IMR-90 (cell line): Measurements from ENCODE around the gene EEF1G. TPM values are rescaled to one million over a fixed set of nuclear protein-coding genes. Genes with fewer than 3 reads are reported as not detected.

Experiments used
- ATAC-seq: fragments of 200-7000 bp; cut with Tn5 transposase; 2 replicates; pipeline ENCODE4 v1.9.1; 2020; ENCODE audit warnings: low read depth, mild to moderate bottlenecking, moderate library complexity
- BruUV-seq: library from RNA; stranded (reverse); fragments of 400-500 nt; replicated peaks from 2 replicates; lab custom pipeline; 2021; lab: Mats Ljungman, UMichigan
- CTCF ChIA-PET: fragments of 300-600 bp; formaldehyde crosslinking; extraction: SDS; loops from one replicate; lab custom pipeline; 2021; ENCODE audit warnings: antibody characterized with exemption; lab: Yijun Ruan, JAX
- POLR2A ChIA-PET: fragments of 300-600 bp; sonication (Branson Sonifier 250); formaldehyde crosslinking; loops from one replicate; lab custom pipeline; 2022; ENCODE audit warnings: antibody characterized with exemption; ENCODE audit not compliant: unreplicated experiment; lab: Charles Lee
- DNase-seq: peaks from one replicate; pipeline ENCODE4 v3.0.0; 2013
- H2AFZ ChIP-seq: replicated peaks from 2 replicates; pipeline ENCODE3; 2013; ENCODE audit warnings: low read length, mild to moderate bottlenecking; ENCODE audit not compliant: poor library complexity
- H2AK5ac ChIP-seq: 2 replicates; pipeline ENCODE4 v1.6.1; 2013; ENCODE audit warnings: low read depth, low read length, inconsistent platforms
- H2AK9ac ChIP-seq: replicated peaks from 2 replicates; pipeline ENCODE3; 2013; ENCODE audit warnings: mild to moderate bottlenecking, low read depth, low read length, moderate library complexity; ENCODE audit not compliant: poor library complexity
- H2BK120ac ChIP-seq: 2 replicates; pipeline ENCODE4 v1.6.1; 2013; ENCODE audit warnings: low read depth, low read length, inconsistent platforms
- H2BK15ac ChIP-seq: 3 replicates; pipeline ENCODE4 v1.6.1; 2013; ENCODE audit warnings: low read depth, low read length, inconsistent platforms
- H2BK20ac ChIP-seq: 2 replicates; pipeline ENCODE4 v1.6.1; 2013; ENCODE audit warnings: low read depth, mild to moderate bottlenecking, inconsistent platforms, low read length, moderate library complexity
- H2BK5ac ChIP-seq: 2 replicates; pipeline ENCODE4 v1.6.1; 2013; ENCODE audit warnings: mild to moderate bottlenecking, low read depth, low read length, inconsistent platforms; ENCODE audit not compliant: poor library complexity, severe bottlenecking
- H3K14ac ChIP-seq: replicated peaks from 2 replicates; pipeline ENCODE4 v1.6.1; 2013; ENCODE audit warnings: low read depth, low read length, inconsistent platforms
- H3K18ac ChIP-seq: 2 replicates; pipeline ENCODE4 v1.6.1; 2013; ENCODE audit warnings: low read depth, low read length, control low read depth
- H3K23ac ChIP-seq: 2 replicates; pipeline ENCODE4 v1.6.1; 2013; ENCODE audit warnings: low read depth, low read length, inconsistent platforms
- H3K27ac ChIP-seq: 2 replicates; pipeline ENCODE4 v1.5.1; 2013; ENCODE audit warnings: mild to moderate bottlenecking, control low read depth, low read length; ENCODE audit not compliant: insufficient read depth
- H3K27me3 ChIP-seq: 2 replicates; pipeline ENCODE4 v1.6.1; 2013; ENCODE audit warnings: low read length; ENCODE audit not compliant: control insufficient read depth, insufficient read depth
- H3K36me3 ChIP-seq: 2 replicates; pipeline ENCODE4 v1.6.1; 2013; ENCODE audit warnings: low read length, mixed read lengths; ENCODE audit not compliant: control insufficient read depth, insufficient read depth
- H3K4ac ChIP-seq: 2 replicates; pipeline ENCODE4 v1.6.1; 2013; ENCODE audit warnings: low read depth, low read length, inconsistent platforms
- H3K4me1 ChIP-seq: 2 replicates; pipeline ENCODE4 v1.6.1; 2013; ENCODE audit warnings: low read length, mixed read lengths; ENCODE audit not compliant: control insufficient read depth, insufficient read depth
- H3K4me2 ChIP-seq: 2 replicates; pipeline ENCODE4 v1.6.1; 2013; ENCODE audit warnings: low read depth, mild to moderate bottlenecking, control low read depth, low read length, moderate library complexity
- H3K4me3 ChIP-seq: 2 replicates; pipeline ENCODE4 v1.5.1; 2013; ENCODE audit warnings: low read depth, mild to moderate bottlenecking, control low read depth, low read length, moderate library complexity; ENCODE audit not compliant: insufficient read depth
- H3K56ac ChIP-seq: 2 replicates; pipeline ENCODE4 v1.6.1; 2013; ENCODE audit warnings: low read length, inconsistent platforms; ENCODE audit not compliant: insufficient read depth; ENCODE audit errors: extremely low read depth
- H3K79me1 ChIP-seq, 2 experiments: 2 replicates each; pipeline ENCODE4 v1.6.1; 2013; ENCODE audit warnings: low read length in 2 of 2, inconsistent platforms in 1 of 2, low read depth in 1 of 2
- H3K9ac ChIP-seq: 2 replicates; pipeline ENCODE4 v1.6.1; 2013; ENCODE audit warnings: low read depth, low read length, control low read depth
- H3K9me1 ChIP-seq: 2 replicates; pipeline ENCODE4 v1.6.1; 2013; ENCODE audit warnings: low read length, inconsistent platforms; ENCODE audit not compliant: insufficient read depth
- H3K9me3 ChIP-seq: 2 replicates; pipeline ENCODE4 v1.6.1; 2013; ENCODE audit warnings: low read length; ENCODE audit not compliant: control insufficient read depth, insufficient read depth
- H4K20me1 ChIP-seq: 2 replicates; pipeline ENCODE4 v1.6.1; 2013; ENCODE audit warnings: low read length, inconsistent platforms; ENCODE audit not compliant: insufficient read depth
- H4K5ac ChIP-seq: 2 replicates; pipeline ENCODE4 v1.6.1; 2013; ENCODE audit warnings: mild to moderate bottlenecking, low read depth, low read length, control low read depth
- H4K8ac ChIP-seq, 2 experiments: 2 replicates each; pipeline ENCODE4 v1.6.1; 2013; ENCODE audit warnings: low read depth in 2 of 2, low read length in 2 of 2, control low read depth in 1 of 2, inconsistent platforms in 1 of 2
- H4K91ac ChIP-seq: 2 replicates; pipeline ENCODE4 v1.6.1; 2013; ENCODE audit warnings: low read depth, low read length, inconsistent platforms; ENCODE audit not compliant: insufficient read depth
- BHLHE40 ChIP-seq: fragments of 150-350 bp; IDR thresholded peaks from 2 replicates; pipeline ENCODE4 v1.6.1; 2016; ENCODE audit warnings: mild to moderate bottlenecking, low read depth, low read length
- CEBPB ChIP-seq: IDR thresholded peaks from 2 replicates; pipeline ENCODE4 v1.6.1; 2012; ENCODE audit warnings: low read depth, low read length, improper control_type of control experiment
- CHD1 ChIP-seq: IDR thresholded peaks from 2 replicates; pipeline ENCODE4 v1.6.1; 2012; ENCODE audit warnings: low read depth, low read length, improper control_type of control experiment
- FOS ChIP-seq: fragments of 150-350 bp; IDR thresholded peaks from 2 replicates; pipeline ENCODE4 v1.6.1; 2016; ENCODE audit warnings: low read depth, low read length
- MAFK ChIP-seq: IDR thresholded peaks from 2 replicates; pipeline ENCODE4 v1.6.1; 2012; ENCODE audit warnings: low read depth, low read length, improper control_type of control experiment
- MAZ ChIP-seq: IDR thresholded peaks from 2 replicates; pipeline ENCODE4 v1.6.1; 2012; ENCODE audit warnings: low read depth, mild to moderate bottlenecking, low read length, improper control_type of control experiment, moderate library complexity, borderline replicate concordance
- MXI1 ChIP-seq: IDR thresholded peaks from 2 replicates; pipeline ENCODE4 v1.6.1; 2012; ENCODE audit warnings: low read depth, mild to moderate bottlenecking, low read length, moderate library complexity, borderline replicate concordance
- NFE2L2 ChIP-seq: fragments of 150-350 bp; IDR thresholded peaks from 2 replicates; pipeline ENCODE4 v1.6.1; 2016; ENCODE audit warnings: low read depth, mild to moderate bottlenecking, low read length
- POLR2A ChIP-seq: IDR thresholded peaks from 2 replicates; pipeline ENCODE4 v1.6.1; 2012; ENCODE audit warnings: mild to moderate bottlenecking, low read depth, low read length
- RAD21 ChIP-seq: IDR thresholded peaks from 2 replicates; pipeline ENCODE4 v1.6.1; 2012; ENCODE audit warnings: low read length, improper control_type of control experiment
- RCOR1 ChIP-seq: IDR thresholded peaks from 2 replicates; pipeline ENCODE4 v1.6.1; 2012; ENCODE audit warnings: mild to moderate bottlenecking, low read length, improper control_type of control experiment; ENCODE audit not compliant: insufficient replicate concordance
- RFX5 ChIP-seq: IDR thresholded peaks from 2 replicates; pipeline ENCODE4 v1.8.0; 2012; ENCODE audit warnings: low read depth, mild to moderate bottlenecking, low read length, moderate library complexity
- SMC3 ChIP-seq: fragments of 150-350 bp; IDR thresholded peaks from 2 replicates; pipeline ENCODE4 v1.6.1; 2016; ENCODE audit warnings: low read depth, mild to moderate bottlenecking, antibody characterized with exemption, low read length, moderate library complexity
- WGBS, 2 experiments: methylation state at CpG; one replicate each; pipeline versions ENCODE4 v1.1.5 to v1.1.7; 2013; ENCODE audit warnings: missing lambda C conversion rate in 2 of 2; ENCODE audit not compliant: insufficient read length in 1 of 2; ENCODE audit errors: extremely low coverage in 2 of 2; 5-methylcytosine and 5-hydroxymethylcytosine counted together
- dilution Hi-C: fragments of 300-500 bp; cut with HindIII; formaldehyde crosslinking; loops from one replicate; pipeline ENCODE4 v1.14.3; 2018; ENCODE audit warnings: low sequenced_read_pairs; ENCODE audit not compliant: unreplicated experiment
- in situ Hi-C: fragments of 300-500 bp; cut with MboI; formaldehyde crosslinking; loops from 3 replicates; pipeline ENCODE4 v1.14.3; 2019; ENCODE audit warnings: low sequenced_read_pairs, inconsistent platforms, mixed read lengths
- intact Hi-C: fragments of 100-400 bp; cut with micrococcal nuclease; formaldehyde crosslinking; loops from 2 replicates; pipeline ENCODE4 v1.10.0; 2022
- polyA plus RNA-seq, 3 experiments: library from polyadenylated mRNA; depleted of rRNA; stranded (reverse); fragments of >200 nt; gene quantifications; 2 replicates each; pipeline ENCODE4 v1.2.3, GENCODE V29; 2012; ENCODE audit warnings: low replicate concordance in 1 of 3
- total RNA-seq: library from RNA; depleted of rRNA; stranded (reverse); fragments of >200 nt; gene quantifications from 2 replicates; pipeline ENCODE4 v1.2.3, GENCODE V29; 2012
- TF ChIP-seq, protein P1 (sequence below): fragments of 150-350 bp; IDR thresholded peaks from 2 replicates; pipeline ENCODE4 v1.6.1; 2017; ENCODE audit warnings: mild to moderate bottlenecking, antibody characterized with exemption, low read length, low read depth
- TF ChIP-seq, protein P2 (sequence below): fragments of 150-350 bp; IDR thresholded peaks from 2 replicates; pipeline ENCODE4 v1.6.1; 2016; ENCODE audit warnings: low read depth, mild to moderate bottlenecking, low read length, moderate library complexity, borderline replicate concordance
- TF ChIP-seq, protein P3 (sequence below): conservative IDR thresholded peaks from 2 replicates; pipeline ENCODE4 v1.5.1; 2012; ENCODE audit warnings: mild to moderate bottlenecking, low read depth, low read length, improper control_type of control experiment

Gene EEF1G
- total and polyA plus RNA-seq, 2 of the 4 experiments (the other 2 are of a cell fraction): 1,684 to 1,857 TPM

DNA sequence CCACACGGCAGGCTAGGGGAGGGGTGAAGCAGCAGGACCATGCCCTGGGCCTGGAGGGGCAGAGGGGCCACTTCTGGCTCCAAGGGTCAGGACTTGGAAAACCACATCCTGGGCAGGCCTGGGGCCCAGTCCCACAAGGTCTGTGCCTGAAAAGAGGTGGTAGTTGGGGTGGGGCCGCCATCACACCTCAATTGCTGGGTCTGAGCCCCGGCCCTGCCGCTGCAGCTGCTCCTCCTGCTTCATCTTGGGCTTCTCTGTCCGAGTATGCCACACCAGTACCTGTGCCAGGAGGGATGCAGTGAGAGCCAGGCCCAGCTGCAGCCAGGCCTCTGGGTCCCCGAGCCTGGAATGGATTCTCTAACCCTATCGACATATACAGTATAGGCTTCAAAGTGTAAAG lies 41.8 kb upstream of the EEF1G start:
- no peak overlapping the region for H3K27ac ChIP-seq
- in situ Hi-C loops: no loop called here
- CTCF ChIA-PET: no interaction called here

More for the DNA sequence above, 41.8 kb upstream of the EEF1G start:
- intact Hi-C loops (no loop called here), dilution Hi-C loops (no loop called here)
- no peak overlapping the region for H2AFZ ChIP-seq
- H4K91ac ChIP-seq: no peak overlapping the region
- H2AK5ac ChIP-seq: no peak overlapping the region
- no peaks in the 10 kb centered on the region for H3K27me3 ChIP-seq
- no peak overlapping the region for H3K4me3 ChIP-seq
- H4K8ac ChIP-seq: no peak overlapping the region
- H2BK20ac ChIP-seq: no peak overlapping the region
- no peak overlapping the region for H3K4me2 ChIP-seq
- H3K4me1 ChIP-seq: peaks cover 10% of the 10 kb centered on the region
- no peak overlapping the region for H3K14ac ChIP-seq
- peaks cover 3% of the 10 kb centered on the region; the same call in 1 of the 2 replicates for H3K9me1 ChIP-seq
- H3K23ac ChIP-seq: no peak overlapping the region
- H3K9ac ChIP-seq: no peak overlapping the region
- H3K56ac ChIP-seq: no peak overlapping the region
- DNase-seq: no peak
- no peak overlapping the region for H4K5ac ChIP-seq
- no peak overlapping the region for H2AK9ac ChIP-seq
- ATAC-seq: no peak
- H3K18ac ChIP-seq: no peak overlapping the region
- POLR2A ChIA-PET: no interaction called here
- no peak for TF ChIP-seq SMC3
- TF ChIP-seq, protein P1, sequence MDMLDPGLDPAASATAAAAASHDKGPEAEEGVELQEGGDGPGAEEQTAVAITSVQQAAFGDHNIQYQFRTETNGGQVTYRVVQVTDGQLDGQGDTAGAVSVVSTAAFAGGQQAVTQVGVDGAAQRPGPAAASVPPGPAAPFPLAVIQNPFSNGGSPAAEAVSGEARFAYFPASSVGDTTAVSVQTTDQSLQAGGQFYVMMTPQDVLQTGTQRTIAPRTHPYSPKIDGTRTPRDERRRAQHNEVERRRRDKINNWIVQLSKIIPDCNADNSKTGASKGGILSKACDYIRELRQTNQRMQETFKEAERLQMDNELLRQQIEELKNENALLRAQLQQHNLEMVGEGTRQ: no peak
- no peak for TF ChIP-seq BHLHE40
- no peak for TF ChIP-seq MAZ
- no peak for TF ChIP-seq MXI1
- no peak for TF ChIP-seq CHD1
- TF ChIP-seq POLR2A: no peak
- TF ChIP-seq, protein P2, sequence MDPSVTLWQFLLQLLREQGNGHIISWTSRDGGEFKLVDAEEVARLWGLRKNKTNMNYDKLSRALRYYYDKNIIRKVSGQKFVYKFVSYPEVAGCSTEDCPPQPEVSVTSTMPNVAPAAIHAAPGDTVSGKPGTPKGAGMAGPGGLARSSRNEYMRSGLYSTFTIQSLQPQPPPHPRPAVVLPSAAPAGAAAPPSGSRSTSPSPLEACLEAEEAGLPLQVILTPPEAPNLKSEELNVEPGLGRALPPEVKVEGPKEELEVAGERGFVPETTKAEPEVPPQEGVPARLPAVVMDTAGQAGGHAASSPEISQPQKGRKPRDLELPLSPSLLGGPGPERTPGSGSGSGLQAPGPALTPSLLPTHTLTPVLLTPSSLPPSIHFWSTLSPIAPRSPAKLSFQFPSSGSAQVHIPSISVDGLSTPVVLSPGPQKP: no peak
- no peak for TF ChIP-seq NFE2L2
- TF ChIP-seq FOS: no peak
- no peak for TF ChIP-seq RAD21
- no peak for TF ChIP-seq MAFK
- no peak for TF ChIP-seq RFX5
- no peak for TF ChIP-seq CEBPB
- TF ChIP-seq, protein P3, sequence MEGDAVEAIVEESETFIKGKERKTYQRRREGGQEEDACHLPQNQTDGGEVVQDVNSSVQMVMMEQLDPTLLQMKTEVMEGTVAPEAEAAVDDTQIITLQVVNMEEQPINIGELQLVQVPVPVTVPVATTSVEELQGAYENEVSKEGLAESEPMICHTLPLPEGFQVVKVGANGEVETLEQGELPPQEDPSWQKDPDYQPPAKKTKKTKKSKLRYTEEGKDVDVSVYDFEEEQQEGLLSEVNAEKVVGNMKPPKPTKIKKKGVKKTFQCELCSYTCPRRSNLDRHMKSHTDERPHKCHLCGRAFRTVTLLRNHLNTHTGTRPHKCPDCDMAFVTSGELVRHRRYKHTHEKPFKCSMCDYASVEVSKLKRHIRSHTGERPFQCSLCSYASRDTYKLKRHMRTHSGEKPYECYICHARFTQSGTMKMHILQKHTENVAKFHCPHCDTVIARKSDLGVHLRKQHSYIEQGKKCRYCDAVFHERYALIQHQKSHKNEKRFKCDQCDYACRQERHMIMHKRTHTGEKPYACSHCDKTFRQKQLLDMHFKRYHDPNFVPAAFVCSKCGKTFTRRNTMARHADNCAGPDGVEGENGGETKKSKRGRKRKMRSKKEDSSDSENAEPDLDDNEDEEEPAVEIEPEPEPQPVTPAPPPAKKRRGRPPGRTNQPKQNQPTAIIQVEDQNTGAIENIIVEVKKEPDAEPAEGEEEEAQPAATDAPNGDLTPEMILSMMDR: no peak
- TF ChIP-seq RCOR1: no peak
- H3K79me1 ChIP-seq: peaks cover 21 to 32% of the 10 kb centered on the region in 2 experiments
- no peak overlapping the region for H2BK5ac ChIP-seq
- WGBS, 2 experiments: no CpG with 5 or more reads among the region's 7 CpGs
- no TSS peak for BruUV-seq
- H2BK15ac ChIP-seq: no peak overlapping the region
- peaks cover 22% of the 10 kb centered on the region for H3K36me3 ChIP-seq
- no peak overlapping the region for H2BK120ac ChIP-seq
- no peak overlapping the region for H3K4ac ChIP-seq
- no peaks in the 10 kb centered on the region for H3K9me3 ChIP-seq
- H4K20me1 ChIP-seq: peaks cover 11% of the 10 kb centered on the region
